NCI-H2029 (cell line): Measurements from ENCODE around the gene ITIH5.
"Not testable (repeated sequence)": the region's sequence is repeated elsewhere in the genome, so short reads cannot be mapped to it uniquely, and the experiment has no call there.

Source experiments
- DNase-seq: peaks from one replicate; lab custom pipeline; 2025; lab: John Stamatoyannopoulos, UW

The ITIH5 gene

GRCh38 chr10:7687228-7687907 lies 20.6 kb upstream of the ITIH5 start:
- DNase-seq = peak; percentile 19

GRCh38 chr10:7686351-7687171 lies 19.8 kb upstream of the ITIH5 start:
- DNase-seq = peak; percentile 6

GRCh38 chr10:7680078-7680477 lies 13.3 kb upstream of the ITIH5 start:
- DNase-seq = not testable (repeated sequence)

GRCh38 chr10:7679256-7679655 lies 12.5 kb upstream of the ITIH5 start:
- DNase-seq = no peak

- no peak for DNase-seq
Measured at GRCh38 chr10:7672341-7673134, 5.8 kb upstream of the ITIH5 start.

GRCh38 chr10:7670157-7670556 lies 3.4 kb upstream of the ITIH5 start:
- DNase-seq = no peak

GRCh38 chr10:7667262-7668141 lies 736 bp upstream of the ITIH5 start:
- no peak for DNase-seq

GRCh38 chr10:7665767-7666166 lies 999 bp downstream of the ITIH5 start:
- no peak for DNase-seq

GRCh38 chr10:7664707-7665106 lies 2.1 kb downstream of the ITIH5 start:
- DNase-seq = no peak

- no peak for DNase-seq
Measured at GRCh38 chr10:7662522-7662921, 4.2 kb downstream of the ITIH5 start.

- no peak for DNase-seq
Measured at GRCh38 chr10:7659560-7659959, 7.2 kb downstream of the ITIH5 start.

- no peak for DNase-seq
Measured at GRCh38 chr10:7657552-7657951, 9.2 kb downstream of the ITIH5 start.

- DNase-seq = not testable (repeated sequence)
Measured at GRCh38 chr10:7657079-7657478, 9.7 kb downstream of the ITIH5 start.

- DNase-seq = no peak
Measured at GRCh38 chr10:7651853-7652470, 14.8 kb downstream of the ITIH5 start.

- DNase-seq = no peak
Measured at GRCh38 chr10:7649673-7650300, 17.0 kb downstream of the ITIH5 start.

GRCh38 chr10:7647062-7647664 lies 19.6 kb downstream of the ITIH5 start:
- DNase-seq = no peak

- no peak for DNase-seq
Measured at GRCh38 chr10:7642491-7643011, 24.2 kb downstream of the ITIH5 start.

- DNase-seq = no peak
Measured at GRCh38 chr10:7635408-7636125, 31.2 kb downstream of the ITIH5 start.

- no peak for DNase-seq
Measured at GRCh38 chr10:7634142-7634894, 32.4 kb downstream of the ITIH5 start.
